ENCODE results near the gene KRTAP4-2.
"Not testable (repeated sequence)": the region's sequence is repeated elsewhere in the genome, so short reads cannot be mapped to it uniquely, and the experiment has no call there.

KRTAP4-2 gene

GRCh38 chr17:41177727-41178271, at the start of gene KRTAP4-2:
TSS of gene KRTAP4-2 (minus strand) at chr17:41178221. CDS start at chr17:41178164, 57 bp downstream.
- no peak for DNase-seq

- DNase-seq, result not testable (repeated sequence)
Measured at GRCh38 chr17:41226598-41227095, 48.6 kb upstream of the KRTAP4-2 start, which contains the start of gene KRTAP9-2. TSS of gene KRTAP9-2 (plus strand) at chr17:41226648. CDS start at chr17:41226655, 7 bp downstream.

- no peak for DNase-seq
Measured at GRCh38 chr17:41226051-41226450, 48.0 kb upstream of the KRTAP4-2 start.

GRCh38 chr17:41223821-41224220, 45.8 kb upstream of the KRTAP4-2 start:
- DNase-seq, result no peak

- DNase-seq, result no peak
Measured at GRCh38 chr17:41215681-41216080, 37.7 kb upstream of the KRTAP4-2 start.

- peak; percentile 49 for DNase-seq
Measured at GRCh38 chr17:41212524-41213169, 34.6 kb upstream of the KRTAP4-2 start.

GRCh38 chr17:41211845-41212466, 33.9 kb upstream of the KRTAP4-2 start:
- peak; percentile 31 for DNase-seq

GRCh38 chr17:41199421-41200078, 21.5 kb upstream of the KRTAP4-2 start:
- DNase-seq, result peak; percentile 39

GRCh38 chr17:41196068-41196467, 18.0 kb upstream of the KRTAP4-2 start:
- no peak for DNase-seq

GRCh38 chr17:41190328-41190727, 12.3 kb upstream of the KRTAP4-2 start:
- DNase-seq, result no peak

GRCh38 chr17:41189837-41190318, 11.9 kb upstream of the KRTAP4-2 start, which contains the start of gene KRTAP9-1:
TSS of gene KRTAP9-1 (plus strand) at chr17:41189887. CDS start at chr17:41189887, 0 bp downstream.
- DNase-seq, result not testable (repeated sequence)

GRCh38 chr17:41186872-41187271, 8.9 kb upstream of the KRTAP4-2 start:
- no peak for DNase-seq

GRCh38 chr17:41185001-41185400, 7.0 kb upstream of the KRTAP4-2 start:
- DNase-seq, result no peak

GRCh38 chr17:41184480-41184961, 6.5 kb upstream of the KRTAP4-2 start, which contains the start of gene KRTAP4-1:
TSS of gene KRTAP4-1 (minus strand) at chr17:41184911. CDS start at chr17:41184854, 57 bp downstream.
- DNase-seq, result no peak

- no peak for DNase-seq
Measured at GRCh38 chr17:41178843-41179616, 1.0 kb upstream of the KRTAP4-2 start.

GRCh38 chr17:41178341-41178740, 320 bp upstream of the KRTAP4-2 start:
- no peak for DNase-seq

GRCh38 chr17:41176744-41177387, 1.2 kb downstream of the KRTAP4-2 start:
- no peak for DNase-seq

- no peak for DNase-seq
Measured at GRCh38 chr17:41171886-41172285, 6.1 kb downstream of the KRTAP4-2 start.

- no peak for DNase-seq
Measured at GRCh38 chr17:41168121-41168520, 9.9 kb downstream of the KRTAP4-2 start, which contains the start of gene KRTAP4-3. TSS of gene KRTAP4-3 (minus strand) at chr17:41168221. CDS start at chr17:41168172, 49 bp downstream.

GRCh38 chr17:41167561-41167960, 10.5 kb downstream of the KRTAP4-2 start:
- DNase-seq, result no peak

- no peak for DNase-seq
Measured at GRCh38 chr17:41163828-41164227, 14.2 kb downstream of the KRTAP4-2 start.
